Measurements from ENCODE around the gene BHLHE23. TPM values are rescaled to one million over a fixed set of nuclear protein-coding genes. Genes with fewer than 3 reads are reported as not detected.

Gene BHLHE23
- total RNA-seq, 4 donors from 2014 or later: not detected

DNA sequence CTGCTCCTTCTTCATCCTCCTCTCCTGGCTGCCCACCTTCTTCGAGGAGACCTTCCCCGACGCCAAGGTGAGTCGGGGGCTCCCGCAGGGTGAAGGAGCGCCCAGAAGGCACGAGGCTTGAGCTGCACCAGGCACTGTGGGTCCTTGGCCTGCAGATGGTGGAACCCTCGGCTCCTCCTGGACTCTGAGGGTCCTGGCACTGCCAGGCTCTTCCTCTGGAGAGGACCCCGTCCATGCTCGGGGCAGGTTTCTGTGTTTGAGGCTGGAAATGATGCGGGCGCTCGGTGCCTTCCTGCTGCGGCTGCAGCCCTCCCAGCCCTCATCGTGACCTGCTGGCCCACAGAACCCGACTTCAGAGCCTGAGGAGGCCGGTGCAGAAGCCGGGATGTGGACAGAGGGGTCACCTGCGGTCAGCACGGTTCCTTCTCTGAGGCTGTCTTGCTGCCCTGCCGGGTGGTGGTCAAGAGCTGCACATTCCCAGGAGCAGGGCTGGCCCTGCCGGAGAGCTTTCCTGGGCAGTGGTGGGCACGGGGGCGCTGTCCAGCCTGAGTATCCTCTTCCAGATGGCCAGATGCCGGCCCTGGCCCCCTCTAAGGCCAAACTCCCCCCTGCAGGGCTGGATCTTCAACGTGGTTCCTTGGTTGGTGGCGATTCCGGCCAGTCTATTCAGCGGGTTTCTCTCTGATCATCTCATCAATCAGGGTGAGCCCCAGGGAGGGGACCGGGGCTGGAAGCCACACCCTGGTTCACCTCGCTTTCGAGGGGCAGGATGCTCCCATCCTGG is 43.0 kb downstream of the BHLHE23 start:
- intact Hi-C loops (cut with DNase I): no loop called here
- Histone ChIP-seq H3K27me3 (no peaks in the 10 kb centered on the region), H3K36me3 (no peaks in the 10 kb centered on the region), H3K27ac (no peak overlapping the region), H3K9me3 (no peaks in the 10 kb centered on the region), H3K4me3 (replicated peaks in 1 of 3) (no peak overlapping the region), H3K4me1 (no peaks in the 10 kb centered on the region)
- TF ChIP-seq, protein P1, sequence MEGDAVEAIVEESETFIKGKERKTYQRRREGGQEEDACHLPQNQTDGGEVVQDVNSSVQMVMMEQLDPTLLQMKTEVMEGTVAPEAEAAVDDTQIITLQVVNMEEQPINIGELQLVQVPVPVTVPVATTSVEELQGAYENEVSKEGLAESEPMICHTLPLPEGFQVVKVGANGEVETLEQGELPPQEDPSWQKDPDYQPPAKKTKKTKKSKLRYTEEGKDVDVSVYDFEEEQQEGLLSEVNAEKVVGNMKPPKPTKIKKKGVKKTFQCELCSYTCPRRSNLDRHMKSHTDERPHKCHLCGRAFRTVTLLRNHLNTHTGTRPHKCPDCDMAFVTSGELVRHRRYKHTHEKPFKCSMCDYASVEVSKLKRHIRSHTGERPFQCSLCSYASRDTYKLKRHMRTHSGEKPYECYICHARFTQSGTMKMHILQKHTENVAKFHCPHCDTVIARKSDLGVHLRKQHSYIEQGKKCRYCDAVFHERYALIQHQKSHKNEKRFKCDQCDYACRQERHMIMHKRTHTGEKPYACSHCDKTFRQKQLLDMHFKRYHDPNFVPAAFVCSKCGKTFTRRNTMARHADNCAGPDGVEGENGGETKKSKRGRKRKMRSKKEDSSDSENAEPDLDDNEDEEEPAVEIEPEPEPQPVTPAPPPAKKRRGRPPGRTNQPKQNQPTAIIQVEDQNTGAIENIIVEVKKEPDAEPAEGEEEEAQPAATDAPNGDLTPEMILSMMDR (IDR thresholded peaks at IDR 0.05): no peak
- no peak for TF ChIP-seq POLR2A (IDR thresholded peaks at IDR 0.05)
- WGBS, 2 donors: 89 to 92% methylated on average over 25 to 26 of the region's 32 CpGs
- no peak for DNase-seq

DNA sequence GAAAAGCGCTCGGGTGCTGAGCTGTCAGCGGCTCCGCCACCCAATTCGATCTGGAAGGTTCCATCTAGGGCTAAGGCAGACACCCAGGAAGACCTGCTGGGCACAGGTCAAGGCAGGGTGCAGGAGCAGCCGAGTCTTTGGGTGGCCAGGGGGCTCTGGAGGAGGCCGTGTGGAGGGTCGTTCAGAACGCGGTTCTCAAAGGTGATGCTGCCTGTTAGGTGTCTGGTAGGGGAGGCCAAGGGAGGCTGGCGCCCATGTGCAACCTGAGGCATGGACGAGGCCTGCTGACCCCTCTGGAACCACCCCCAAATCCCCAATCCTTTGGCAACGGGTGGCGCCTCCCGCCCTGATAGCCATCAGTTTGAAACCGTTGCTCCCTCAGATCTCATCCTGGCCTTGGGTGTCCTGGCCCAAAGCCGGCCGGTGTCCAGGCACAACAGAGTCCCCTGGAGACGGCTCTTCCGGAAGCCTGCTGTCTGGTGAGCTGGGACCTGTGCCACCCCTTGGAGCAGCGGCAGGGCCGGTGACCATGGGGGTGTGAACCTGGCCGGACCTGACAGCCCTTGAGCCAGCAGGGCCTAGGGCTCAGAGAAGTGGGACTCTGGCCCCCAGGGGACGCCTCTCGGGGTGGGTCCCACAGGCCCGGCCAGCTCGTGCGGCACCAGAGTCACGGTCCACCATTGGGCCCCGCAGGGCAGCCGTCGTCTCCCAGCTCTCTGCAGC is 43.7 kb downstream of the BHLHE23 start:
- no peak for TF ChIP-seq POLR2A (IDR thresholded peaks at IDR 0.05)
- TF ChIP-seq, protein P1 (IDR thresholded peaks at IDR 0.05): no peak
- Histone ChIP-seq H3K9me3 (no peaks in the 10 kb centered on the region), H3K4me1 (no peaks in the 10 kb centered on the region), H3K36me3 (no peaks in the 10 kb centered on the region), H3K27ac (no peak overlapping the region), H3K4me3 (replicated peaks in 1 of 3) (no peak overlapping the region), H3K27me3 (no peaks in the 10 kb centered on the region)
- intact Hi-C loops (cut with DNase I): no loop called here
- no peak for DNase-seq
- 91% methylated on average over 18 to 32 of the region's 32 CpGs for WGBS, 2 donors

DNA sequence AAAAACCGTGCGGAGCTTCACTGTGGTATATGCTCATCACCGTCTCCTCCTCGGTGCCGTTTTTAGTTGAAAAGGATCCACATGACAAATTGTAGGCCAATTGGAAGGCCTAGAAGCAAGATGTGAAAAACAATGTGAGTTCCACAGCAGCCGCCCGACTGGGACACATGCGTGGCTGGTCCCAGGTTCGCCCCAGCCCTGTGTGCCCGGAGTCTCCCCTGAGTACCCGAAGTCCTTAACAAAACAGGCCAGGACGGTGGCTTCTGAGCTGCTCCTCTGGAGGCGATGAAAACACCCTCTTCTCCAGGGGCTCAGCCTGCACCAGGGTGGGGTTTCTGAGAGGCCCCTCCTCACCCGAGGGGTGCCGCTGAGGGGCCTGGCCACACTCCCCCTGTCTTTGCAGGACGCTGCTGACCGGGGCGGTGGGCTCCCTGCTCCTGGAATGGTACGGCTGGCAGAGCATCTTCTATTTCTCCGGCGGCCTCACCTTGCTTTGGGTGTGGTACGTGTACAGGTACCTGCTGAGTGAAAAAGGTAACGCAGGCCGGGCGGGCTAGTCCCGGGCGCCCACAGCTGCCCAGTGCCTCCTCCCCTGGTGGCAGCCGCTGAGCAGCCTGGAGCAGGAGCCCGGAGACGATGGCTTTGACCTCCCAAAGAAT is 44.4 kb downstream of the BHLHE23 start:
- H3K4me3 ChIP-seq (replicated peaks in 1 of 3): no peak overlapping the region
- 95 to 97% methylated on average over 22 to 27 of the region's 30 CpGs for WGBS, 2 donors
- no peak for DNase-seq
- no peaks in the 10 kb centered on the region for H3K9me3 ChIP-seq
- no peak overlapping the region for H3K27ac ChIP-seq
- TF ChIP-seq POLR2A (IDR thresholded peaks at IDR 0.05): no peak
- TF ChIP-seq, protein P1 (IDR thresholded peaks at IDR 0.05): no peak
- intact Hi-C loops (cut with DNase I): no loop called here
- H3K4me1 ChIP-seq: no peaks in the 10 kb centered on the region
- no peaks in the 10 kb centered on the region for H3K36me3 ChIP-seq
- no peaks in the 10 kb centered on the region for H3K27me3 ChIP-seq

DNA sequence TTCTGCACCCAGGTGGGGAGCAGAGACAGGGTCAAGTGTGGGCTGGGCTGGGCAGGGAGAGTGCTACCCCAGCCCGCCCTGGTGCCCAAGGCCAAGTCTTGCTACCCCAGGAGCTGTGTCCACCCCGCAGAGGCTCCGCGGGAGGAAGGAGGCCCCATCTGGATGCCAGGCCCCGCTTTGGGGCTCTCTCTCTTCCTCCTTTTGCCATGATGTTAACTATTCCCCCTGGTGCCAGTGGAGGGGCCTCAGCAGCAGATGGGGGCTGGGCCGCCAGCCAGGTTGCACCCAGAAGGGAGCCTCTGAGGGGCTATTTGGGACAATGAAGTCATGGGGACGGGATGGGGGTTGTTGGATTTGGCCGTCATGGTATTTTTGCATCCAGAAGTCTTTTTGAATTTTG is 45.0 kb downstream of the BHLHE23 start:
- Histone ChIP-seq H3K27me3 (no peaks in the 10 kb centered on the region), H3K4me3 (replicated peaks in 1 of 3) (no peak overlapping the region), H3K36me3 (no peaks in the 10 kb centered on the region), H3K27ac (no peak overlapping the region), H3K4me1 (no peaks in the 10 kb centered on the region), H3K9me3 (no peaks in the 10 kb centered on the region)
- no peak for DNase-seq
- no peak for TF ChIP-seq POLR2A (IDR thresholded peaks at IDR 0.05)
- TF ChIP-seq, protein P1 (IDR thresholded peaks at IDR 0.05): no peak
- 89 to 95% methylated on average over 8 of the region's 8 CpGs for WGBS, 2 donors
- intact Hi-C loops (cut with DNase I): no loop called here

Measured in thyroid gland (tissue), 4 donors.